Astrocyte of the spinal cord (primary cell): ENCODE measurements around the gene DNASE1L1.

ENCODE experiments used
- DNase-seq: peaks from one replicate; pipeline ENCODE4 v3.0.0; 2011; ENCODE audit warnings: low read depth, low spot score
- H3K4me3 ChIP-seq: 2 replicates; pipeline ENCODE4 v1.5.1; 2011; ENCODE audit warnings: low read depth, mild to moderate bottlenecking, low read length, moderate library complexity
- in situ Hi-C: cut with HindIII; loops from 2 replicates; pipeline ENCODE4 v1.10.0; 2017; ENCODE audit warnings: low sequenced_read_pairs
- TF ChIP-seq, protein P1 (sequence below): IDR thresholded peaks from 2 replicates; pipeline ENCODE4 v1.5.1; 2012; ENCODE audit warnings: low read depth, mild to moderate bottlenecking, low read length, inconsistent platforms

The DNASE1L1 gene

DNA sequence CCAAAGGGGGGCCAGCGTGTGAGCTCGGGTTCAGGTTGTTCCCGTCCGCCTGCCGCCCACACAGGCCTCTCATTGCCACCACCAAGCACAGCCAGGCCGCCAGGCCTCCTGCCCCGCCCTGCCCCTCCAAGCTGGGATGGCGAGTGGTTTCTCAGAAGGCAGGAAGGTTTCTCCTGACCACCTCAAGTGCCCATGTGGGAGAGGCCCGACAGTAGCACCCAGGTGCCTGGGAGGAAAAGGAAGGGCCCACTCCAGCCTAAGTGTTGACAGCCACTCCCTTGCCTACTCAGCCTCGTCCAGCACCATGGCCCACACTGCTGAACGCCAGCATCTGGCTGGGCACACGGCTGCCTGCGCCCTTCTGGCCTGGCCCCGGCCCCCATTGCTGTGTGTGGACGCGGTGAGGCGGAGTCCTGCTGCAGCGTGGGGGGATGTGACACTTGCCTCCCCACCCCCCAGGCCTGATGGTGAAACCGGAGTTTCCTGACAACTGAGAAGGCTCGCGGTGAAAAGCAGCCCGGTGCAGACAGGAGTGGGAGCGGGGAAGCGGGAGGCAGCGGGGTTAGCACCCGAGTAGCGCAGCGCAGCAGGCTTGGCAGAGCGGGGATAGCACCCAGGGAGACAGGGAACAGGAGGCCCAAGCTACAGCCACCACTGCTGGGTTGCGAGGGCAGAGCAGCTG is 53.8 kb downstream of the DNASE1L1 start:
- TF ChIP-seq, protein P1, sequence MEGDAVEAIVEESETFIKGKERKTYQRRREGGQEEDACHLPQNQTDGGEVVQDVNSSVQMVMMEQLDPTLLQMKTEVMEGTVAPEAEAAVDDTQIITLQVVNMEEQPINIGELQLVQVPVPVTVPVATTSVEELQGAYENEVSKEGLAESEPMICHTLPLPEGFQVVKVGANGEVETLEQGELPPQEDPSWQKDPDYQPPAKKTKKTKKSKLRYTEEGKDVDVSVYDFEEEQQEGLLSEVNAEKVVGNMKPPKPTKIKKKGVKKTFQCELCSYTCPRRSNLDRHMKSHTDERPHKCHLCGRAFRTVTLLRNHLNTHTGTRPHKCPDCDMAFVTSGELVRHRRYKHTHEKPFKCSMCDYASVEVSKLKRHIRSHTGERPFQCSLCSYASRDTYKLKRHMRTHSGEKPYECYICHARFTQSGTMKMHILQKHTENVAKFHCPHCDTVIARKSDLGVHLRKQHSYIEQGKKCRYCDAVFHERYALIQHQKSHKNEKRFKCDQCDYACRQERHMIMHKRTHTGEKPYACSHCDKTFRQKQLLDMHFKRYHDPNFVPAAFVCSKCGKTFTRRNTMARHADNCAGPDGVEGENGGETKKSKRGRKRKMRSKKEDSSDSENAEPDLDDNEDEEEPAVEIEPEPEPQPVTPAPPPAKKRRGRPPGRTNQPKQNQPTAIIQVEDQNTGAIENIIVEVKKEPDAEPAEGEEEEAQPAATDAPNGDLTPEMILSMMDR, result no peak
- DNase-seq, result no peak
- in situ Hi-C loops, result no loop called here
- no peak overlapping the region for H3K4me3 ChIP-seq

DNA sequence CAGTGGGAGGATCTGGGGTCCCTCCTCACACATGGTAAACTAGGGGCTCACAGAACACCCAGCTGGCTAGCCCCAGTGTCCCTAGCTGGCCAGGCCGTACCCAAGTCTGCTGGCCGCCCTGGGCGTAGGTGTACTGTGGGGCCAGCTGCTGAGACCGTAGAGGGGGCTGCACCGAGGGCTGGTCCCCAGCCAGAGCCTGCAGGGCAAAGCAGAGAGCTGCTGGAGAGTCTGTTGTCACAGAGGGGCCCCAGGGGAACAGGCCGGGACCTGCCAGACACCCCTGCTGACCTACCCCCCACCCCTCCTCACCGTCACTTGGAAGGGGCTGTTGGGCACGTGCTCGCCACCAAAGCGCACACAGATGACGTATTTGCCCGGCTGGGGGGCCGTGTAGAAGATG is 54.5 kb downstream of the DNASE1L1 start:
- DNase-seq, result no peak
- in situ Hi-C loops, result no loop called here
- no peak overlapping the region for H3K4me3 ChIP-seq
- TF ChIP-seq, protein P1, result no peak

DNA sequence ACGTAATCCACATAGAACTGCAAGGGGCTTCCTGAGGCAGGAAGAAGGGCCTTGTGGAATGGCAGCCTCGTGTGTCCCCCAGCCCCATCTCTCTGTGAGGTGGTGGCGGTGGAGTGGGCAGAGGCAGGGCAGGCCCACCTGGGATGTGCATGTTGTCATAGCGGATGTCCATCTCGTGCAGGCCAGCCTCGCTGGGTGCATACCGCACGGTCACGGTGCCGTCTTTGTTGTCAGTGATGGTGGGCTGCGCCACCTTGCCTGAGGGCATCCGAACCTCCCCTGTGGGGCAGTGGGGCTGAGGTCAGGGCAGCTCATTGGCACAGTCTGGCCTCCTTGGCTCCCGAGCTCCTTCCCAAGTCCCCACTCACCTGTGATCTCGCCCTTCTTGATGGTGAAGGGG is 55.0 kb downstream of the DNASE1L1 start:
- no peak for DNase-seq
- no peak overlapping the region for H3K4me3 ChIP-seq
- in situ Hi-C loops, result no loop called here
- TF ChIP-seq, protein P1, result no peak

DNA sequence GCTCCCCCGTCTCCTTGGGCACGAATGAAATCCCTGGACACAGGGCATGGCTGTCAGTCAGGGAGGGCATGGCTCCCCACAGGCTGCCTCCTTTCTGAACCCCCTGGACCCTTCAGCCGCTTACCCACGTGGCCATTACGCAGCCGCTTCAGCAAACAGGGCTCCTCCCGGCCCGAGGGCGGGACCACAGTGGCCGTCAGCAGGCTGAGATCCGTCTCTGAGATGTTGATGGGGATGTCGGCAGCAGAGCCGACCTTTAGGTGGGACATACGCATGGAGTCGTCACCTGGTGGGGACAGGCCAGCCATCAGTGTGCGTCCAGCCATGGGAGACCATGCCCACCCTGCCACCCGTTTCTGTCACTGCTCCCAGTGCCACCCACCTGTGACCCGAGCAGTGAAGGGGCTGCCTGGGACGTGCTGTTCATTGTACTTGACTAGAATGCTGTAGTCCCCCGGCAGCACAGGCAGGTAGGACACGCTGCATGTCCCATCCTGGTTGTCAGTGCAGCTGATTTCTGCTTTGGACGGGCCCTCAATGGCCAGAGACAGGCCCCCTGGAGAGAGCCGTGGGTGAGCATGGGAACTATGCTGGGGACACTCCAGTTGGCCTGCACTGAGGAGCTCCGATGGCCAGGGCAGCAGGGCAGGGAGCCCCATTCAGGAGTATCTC is 55.7 kb downstream of the DNASE1L1 start:
- in situ Hi-C loops, result no loop called here
- no peak for DNase-seq
- no peak overlapping the region for H3K4me3 ChIP-seq
- TF ChIP-seq, protein P1, result no peak

DNA sequence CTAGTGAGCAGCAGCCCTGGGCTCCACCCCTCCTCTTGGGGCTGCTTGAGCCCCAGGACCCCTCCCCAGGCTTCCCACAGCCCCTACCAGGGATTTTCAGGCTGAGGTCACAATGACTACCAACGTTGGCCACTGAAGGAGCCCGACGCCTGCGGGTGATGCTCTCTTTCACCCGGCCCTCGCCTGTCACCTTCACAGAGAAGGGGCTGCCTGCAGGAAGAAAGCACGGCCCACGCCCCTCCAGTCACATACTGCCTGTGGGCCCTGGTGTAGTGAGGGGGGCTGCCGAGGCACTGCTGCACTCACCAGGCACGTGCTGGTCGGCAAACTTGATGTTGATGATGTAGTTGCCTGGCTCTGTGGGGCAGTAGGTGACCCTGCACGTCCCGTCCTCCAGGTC is 56.6 kb downstream of the DNASE1L1 start:
- no peak overlapping the region for H3K4me3 ChIP-seq
- TF ChIP-seq, protein P1, result no peak
- in situ Hi-C loops, result no loop called here
- no peak for DNase-seq

DNA sequence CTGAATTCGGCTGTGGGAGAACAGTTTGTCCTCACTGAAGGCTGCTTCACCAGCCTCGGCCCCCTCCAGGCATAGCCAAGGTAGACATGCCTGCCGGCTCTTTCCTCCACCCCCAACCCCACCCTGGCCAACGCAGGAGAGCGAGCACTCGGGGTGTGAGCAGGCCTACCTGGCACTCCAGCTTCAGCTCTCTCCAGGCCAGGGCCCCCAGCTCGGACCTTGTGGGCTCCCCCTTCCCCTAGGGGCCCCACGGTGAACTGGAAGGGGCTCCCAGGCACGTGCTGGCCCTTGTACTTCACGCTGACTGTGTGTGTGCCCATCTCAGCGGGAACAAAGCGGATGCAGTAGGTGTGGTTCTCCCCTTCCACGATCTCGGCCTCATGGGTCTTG is 57.0 kb downstream of the DNASE1L1 start:
- no peak for DNase-seq
- TF ChIP-seq, protein P1, result no peak
- in situ Hi-C loops, result no loop called here
- no peak overlapping the region for H3K4me3 ChIP-seq
